GM21619 (cell line): ENCODE data around the gene HGFAC.
"Not testable (repeated sequence)": the region's sequence is repeated elsewhere in the genome, so short reads cannot be mapped to it uniquely, and the experiment has no call there.

Experiments used
- ATAC-seq: cut with Tn5 transposase; IDR thresholded peaks from one replicate; pipeline ENCODE4 v1.9.1; 2021; ENCODE audit not compliant: unreplicated experiment

HGFAC gene

DNA sequence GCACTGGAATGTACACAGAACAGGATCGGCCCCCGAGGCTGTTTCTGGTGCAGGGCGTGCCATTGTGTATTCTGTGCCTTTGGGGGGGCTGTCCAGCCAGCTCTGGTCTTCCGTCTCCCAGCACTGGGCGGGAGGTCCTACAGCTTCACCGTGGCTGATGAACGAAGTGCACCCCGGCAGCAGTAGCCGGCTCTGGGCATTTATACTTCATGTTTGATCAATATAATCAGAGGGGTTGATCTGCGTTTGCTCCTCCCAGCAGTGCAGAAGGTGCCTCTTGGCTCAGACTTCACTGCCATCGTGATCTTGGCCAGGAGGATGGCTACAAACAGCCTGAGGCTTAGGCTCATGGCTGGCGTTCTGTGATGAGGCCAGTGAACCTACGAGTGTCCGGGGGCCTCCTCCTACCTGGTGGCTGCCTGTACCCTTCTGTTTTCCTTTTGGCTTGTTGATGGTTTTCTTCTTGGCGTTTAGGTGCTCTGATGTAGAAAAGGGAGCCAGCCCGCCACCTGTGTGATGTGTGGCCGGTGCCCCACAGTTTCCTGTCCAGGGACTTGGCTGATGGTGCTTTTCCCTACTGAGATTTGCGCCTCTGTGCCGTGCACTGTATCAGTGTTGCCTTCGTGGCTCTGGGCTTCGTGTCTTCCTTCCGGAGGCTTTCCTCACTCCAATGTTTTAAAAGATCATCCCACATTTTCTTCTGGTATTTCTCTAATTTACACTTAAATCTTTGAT, 31.2 kb upstream of the HGFAC start:
- ATAC-seq, result no peak

DNA sequence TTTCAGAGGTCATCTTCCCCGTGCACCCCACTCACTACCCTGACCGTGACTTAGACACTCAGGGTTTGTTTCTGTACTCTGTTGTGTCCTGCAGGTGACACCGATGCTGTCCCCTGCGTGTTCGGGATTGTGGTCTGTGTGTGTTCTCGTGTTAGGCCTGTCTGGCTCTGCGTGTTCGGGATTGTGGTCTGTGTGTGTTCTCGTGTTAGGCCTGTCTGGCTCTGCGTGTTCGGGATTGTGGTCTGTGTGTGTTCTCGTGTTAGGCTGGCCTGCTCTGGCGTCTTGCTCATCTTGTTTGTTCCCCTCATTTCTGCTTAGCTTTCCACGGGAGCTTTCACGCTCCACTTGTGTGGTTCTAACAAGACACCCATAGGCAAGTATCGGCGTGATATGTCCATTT, 30.6 kb upstream of the HGFAC start:
- ATAC-seq, result not testable (repeated sequence)

DNA sequence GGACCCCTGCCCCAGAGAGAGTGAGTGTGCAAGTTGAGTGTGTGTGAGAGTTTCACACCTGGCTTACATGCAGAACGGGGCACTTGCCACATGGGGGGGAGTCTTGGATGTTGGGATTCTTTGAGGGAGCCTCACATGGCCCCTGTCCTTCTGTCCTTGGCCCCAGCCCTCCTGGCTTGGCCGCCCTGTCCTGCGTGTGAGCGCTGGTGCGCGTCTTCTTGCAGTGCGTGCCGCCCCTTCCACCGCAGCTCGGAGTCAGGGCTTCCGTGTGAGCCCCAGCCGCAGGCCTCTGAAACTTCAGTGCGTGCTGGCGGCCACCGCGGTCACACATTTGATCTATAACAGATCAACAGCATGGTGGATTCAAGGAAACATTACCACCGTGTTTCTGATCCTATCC, 30.1 kb upstream of the HGFAC start:
- no peak for ATAC-seq

DNA sequence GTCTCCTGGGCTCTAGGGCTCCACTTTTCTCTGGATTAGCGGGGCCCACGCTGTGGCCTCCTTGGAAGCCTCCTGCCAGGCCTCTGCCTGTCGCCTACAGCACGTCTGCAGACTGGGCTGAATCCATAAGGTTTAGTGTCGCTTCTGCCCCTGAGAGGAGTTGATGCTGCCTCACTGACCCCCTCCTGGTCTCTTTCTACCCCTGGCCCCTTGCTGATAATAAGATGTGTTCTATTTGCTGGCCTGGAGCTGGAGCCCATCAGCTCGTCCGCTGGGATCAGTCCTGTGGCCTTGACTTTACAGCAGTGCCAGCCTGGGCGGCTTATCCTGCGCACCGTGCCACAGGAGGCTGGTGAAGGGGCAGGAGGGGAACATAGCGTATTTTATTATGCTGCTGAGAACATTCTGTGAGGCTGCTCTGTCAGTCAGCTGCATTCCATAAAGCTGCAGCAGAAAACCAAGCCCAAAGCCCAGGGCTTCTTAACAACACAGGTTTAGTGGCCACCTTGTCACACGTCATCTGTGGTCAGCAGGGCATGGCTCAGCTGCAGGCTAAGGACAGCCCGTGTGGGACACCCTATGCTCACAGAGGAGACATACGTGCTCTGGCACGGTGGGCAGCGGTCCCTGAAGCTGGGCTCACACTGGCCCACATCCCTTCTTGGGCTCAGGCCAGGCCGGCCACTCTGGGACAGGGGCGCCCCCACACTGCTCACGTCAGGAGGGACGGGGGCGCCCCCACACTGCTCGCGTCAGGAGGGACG, 29.3 kb upstream of the HGFAC start:
- no peak for ATAC-seq

DNA sequence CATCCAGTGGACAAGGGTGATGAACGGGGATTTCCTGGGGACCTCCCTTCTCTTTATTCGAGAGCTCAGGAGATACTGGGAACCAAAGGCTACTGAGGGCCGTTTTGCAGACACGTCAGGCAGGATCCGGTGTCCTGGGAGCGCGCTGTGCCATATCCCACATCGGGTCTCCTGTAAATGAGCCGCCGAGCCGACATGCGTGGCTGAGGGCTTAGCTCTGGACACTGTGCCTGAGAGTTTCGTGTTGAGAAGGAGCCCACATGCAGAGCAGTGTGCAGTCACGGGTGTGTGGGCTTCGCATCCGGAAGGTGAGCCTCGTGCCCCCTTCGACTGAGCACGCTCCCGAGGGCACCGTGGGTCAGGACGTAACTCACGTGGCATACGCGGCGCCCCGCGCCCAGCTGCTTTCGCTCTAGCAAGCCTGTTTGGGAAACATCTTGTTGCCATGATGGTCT, 28.5 kb upstream of the HGFAC start:
- ATAC-seq, result no peak

DNA sequence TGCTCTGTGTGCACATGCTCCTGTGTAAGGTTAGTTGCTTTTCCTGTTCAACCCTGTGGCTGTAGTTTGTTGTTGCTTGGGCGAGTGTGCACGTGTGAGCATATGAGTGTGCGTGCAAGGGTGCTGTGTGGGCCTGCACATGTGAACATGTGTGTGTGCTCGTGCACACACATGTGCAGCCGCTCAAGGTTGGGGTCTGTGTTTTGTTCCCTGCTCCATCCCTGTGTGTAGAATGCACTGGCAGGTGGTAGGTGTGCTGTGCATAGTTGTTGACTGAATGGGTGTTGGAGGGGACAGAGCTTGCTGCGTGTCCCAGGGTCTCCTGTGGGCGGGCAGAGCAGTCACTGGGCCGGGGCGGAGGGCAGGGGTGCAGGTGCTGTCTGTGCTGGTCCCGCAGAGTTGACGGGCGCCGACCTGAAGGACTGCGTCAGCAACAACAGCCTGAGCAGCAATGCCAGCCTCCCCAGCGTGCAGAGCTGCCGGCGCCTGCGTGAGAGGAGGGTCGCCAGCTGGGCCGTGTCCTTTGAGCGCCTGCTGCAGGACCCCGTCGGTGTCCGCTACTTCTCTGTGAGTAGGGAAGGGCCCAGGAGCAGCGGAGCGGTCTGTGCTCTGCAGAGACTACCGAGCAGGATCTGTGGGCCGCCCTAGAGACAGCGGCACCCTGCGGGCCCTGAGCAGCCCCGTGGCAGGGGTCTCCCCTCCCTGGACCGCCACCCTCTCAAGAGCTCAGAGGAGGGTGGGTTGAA, 27.9 kb upstream of the HGFAC start:
- ATAC-seq, result no peak

DNA sequence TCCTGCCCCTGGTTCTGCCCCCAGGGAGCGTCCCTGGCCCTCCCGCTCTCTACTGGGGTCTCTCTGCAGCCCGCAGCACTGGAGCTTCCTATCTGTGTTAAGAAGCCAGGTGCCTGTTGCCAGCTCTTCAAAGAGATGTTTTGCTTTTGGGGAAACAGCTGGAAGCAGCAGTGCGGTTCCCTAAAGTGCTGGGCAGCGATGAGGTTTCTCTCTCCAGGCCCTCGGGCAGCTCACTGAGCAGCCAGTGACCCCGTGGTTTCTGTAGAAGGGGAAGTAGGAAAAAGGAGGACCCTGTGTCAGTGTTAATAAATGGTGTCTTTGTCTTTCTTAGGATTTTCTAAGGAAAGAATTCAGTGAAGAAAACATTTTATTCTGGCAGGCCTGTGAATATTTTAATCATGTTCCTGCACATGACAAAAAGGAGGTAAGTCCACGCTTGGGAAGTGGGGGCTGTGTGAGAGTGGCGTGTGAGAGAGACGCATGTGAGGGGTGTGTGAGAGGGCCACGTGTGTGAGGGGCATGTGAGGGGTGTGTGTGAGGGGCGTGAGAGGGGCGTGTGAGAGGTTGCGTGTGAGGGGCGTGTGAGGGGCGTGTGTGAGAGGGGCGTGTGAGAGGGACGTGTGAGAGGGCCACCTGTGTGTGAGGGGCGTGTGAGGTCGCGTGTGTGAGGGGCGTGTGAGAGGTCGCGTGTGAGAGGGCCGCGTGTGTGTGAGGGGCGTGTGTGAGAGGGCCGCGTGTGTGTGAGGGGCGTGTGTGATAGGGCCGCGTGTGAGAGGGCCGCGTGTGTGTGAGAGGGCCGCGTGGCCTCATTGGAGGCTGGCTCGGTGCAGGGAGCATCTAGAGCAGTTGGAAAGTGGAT, 27.1 kb upstream of the HGFAC start:
- ATAC-seq, result no peak

DNA sequence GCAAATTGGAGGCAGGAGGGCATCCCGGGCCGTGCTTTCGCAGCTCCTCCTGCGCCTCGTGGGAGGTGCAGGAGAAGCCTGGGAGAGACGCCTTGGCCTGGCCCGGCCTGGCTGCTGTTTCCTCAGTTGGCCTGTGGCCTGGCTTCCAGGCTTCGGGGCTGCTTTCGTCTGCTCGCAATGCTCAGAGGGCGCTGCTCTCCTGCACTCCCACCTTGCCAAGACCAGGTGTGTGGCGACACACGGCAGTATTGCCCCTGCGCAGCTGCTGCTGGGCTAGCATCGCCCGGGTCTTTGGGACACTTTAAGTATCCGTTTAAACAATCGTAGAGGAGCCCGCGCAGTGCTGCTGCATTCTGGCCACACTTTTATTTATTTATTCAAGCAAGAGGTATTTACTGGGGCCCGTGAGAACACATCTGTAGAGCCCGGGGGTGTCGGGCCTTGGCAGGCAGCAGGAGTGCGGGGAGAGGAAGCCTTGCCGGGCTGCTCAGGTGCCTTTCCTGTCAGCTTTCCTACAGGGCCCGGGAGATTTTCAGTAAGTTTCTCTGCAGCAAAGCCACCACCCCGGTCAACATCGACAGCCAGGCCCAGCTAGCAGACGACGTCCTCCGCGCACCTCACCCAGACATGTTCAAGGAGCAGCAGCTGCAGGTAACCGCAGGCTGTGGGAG, 26.2 kb upstream of the HGFAC start:
- no peak for ATAC-seq

DNA sequence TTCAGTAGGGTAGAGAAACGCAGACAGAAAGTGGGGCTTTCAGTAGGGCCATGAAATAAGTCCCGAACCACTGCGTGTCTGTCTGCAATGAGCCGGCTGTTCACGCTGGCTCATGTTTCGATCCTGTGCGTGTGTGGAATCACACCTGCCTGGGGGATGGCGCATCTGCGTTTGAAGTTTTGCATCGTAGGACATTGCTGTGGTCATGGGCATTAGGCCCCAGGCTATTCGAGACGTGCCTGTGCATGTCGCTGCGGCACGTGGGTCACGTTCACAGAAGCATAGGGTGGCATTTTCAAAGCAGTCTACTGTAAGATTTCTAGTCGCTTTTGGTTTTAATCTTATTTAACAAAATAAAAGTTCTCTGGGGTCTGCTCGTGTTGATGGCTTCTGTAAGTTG, 25.5 kb upstream of the HGFAC start:
- ATAC-seq, result no peak

DNA sequence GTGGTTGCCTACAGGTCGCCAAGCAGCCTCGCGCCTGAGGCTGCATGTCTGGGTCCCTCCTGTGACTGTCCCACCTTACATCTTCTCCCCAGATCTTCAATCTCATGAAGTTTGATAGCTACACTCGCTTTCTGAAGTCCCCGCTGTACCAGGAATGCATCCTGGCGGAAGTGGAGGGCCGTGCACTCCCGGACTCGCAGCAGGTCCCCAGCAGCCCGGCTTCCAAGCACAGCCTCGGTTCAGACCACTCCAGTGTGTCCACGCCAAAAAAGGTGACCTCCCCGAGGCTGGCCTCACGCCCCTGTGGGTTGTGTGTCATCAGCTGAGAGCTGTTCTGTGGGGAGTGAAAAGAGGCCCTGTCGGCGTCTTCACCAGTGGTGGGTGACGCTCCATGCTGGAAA, 24.9 kb upstream of the HGFAC start:
- no peak for ATAC-seq

DNA sequence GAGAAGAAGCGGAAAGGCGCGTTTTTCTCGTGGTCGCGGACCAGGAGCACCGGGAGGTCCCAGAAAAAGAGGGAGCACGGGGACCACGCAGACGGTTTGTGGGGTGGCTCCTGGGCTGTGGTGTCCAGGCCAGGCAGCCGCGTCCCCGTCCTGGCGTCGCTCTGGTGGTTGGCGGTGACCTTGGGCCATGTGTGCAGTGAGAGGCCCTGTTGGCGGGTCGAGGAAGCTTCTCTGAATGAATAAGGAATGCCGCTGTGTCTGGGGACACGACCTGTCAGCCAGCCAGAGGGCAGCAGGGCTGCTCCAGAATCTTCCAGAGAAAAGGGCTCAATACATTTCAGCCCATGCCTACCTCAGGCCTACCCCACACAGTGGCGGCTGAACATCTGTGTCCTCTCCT, 24.3 kb upstream of the HGFAC start:
- ATAC-seq, result no peak

DNA sequence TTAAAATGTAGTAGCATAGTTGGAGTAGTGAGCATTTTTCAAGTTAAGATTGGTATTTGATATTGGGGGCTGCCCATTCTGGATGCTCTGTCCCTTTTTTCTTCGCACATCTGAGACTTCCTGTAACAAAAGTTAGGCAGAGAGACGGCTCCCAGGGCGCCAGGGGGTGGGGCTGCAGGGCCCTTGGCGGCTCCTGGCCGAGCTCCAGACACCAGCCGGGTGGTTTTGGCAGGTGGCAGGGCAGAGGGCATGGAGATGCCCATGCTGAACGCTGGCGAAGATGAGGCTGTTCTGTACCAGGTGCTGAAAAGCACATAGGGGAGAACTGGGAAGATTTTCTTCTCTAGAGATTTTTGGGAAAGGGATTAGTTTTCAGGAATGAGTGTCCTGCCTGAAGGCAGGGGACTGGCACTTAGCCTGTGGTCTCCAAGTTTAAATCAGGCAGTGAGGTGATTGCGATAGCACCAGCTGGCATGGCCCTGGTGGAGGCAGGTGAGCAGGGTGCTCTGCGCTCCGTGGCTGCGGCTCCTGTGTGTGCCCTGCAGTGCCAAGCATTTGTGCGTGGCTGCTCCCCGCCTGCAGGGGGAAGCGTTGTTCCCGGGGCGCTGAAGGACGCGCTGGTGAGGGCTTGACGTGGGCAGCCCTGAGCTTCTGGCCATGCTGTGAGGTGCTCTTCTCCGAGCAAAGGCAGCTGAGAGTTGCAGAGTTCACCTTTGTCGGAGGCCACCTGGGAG, 23.6 kb upstream of the HGFAC start:
- no peak for ATAC-seq

DNA sequence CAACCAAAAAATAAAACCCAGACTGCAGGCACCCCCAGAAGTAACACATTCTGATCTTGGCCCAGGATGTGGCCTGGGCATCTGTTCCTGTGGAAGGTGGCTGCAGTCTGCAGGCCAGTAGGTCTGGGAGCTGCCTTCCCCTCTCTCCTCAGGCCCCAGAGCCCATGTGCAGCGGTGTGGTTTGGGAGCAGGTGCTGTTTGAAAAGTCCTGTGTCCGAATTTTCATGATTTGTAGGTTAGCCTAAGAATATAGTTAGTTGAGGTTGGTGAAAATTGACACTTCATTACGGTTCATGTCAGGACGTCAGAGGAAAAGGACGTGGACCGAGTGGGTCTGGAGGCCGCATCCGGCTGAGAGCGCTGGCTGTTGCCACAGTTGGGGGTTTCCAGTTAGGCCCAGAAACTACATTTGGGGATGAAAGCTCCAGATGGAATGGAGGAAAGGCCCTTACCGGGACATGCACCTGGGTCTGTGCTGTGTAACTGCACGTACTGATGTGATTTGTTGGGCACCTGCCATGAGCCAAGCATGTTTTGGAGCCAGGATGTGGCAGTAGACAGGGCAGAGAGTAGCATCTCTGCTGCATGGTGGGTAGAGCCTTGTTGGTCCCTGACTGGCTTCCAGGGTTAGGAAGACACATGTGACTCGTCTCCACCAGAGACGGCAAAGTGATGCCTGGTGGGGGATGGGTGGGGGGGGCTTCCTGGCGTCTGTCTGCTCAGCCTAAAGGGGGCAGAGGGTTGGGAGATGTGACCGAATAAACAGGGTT, 21.7 kb upstream of the HGFAC start:
- no peak for ATAC-seq

DNA sequence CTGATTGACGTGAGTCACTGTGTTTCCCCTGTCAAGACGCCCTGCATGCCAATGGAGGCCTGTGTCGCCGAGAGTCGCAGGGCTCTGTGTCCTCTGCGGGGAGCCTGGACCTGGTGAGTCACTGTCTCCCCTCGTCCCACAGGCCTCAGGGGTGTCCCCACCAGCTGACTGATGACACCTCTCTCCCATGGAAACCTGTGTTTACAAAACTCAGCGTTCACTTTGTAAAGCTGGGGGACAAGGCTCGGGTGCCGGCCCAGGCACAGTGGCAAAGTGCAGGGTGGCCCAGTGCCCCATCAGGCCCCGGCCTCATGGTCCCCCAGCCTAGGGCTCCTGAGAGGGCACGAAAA, 21.2 kb upstream of the HGFAC start:
- ATAC-seq, result no peak

DNA sequence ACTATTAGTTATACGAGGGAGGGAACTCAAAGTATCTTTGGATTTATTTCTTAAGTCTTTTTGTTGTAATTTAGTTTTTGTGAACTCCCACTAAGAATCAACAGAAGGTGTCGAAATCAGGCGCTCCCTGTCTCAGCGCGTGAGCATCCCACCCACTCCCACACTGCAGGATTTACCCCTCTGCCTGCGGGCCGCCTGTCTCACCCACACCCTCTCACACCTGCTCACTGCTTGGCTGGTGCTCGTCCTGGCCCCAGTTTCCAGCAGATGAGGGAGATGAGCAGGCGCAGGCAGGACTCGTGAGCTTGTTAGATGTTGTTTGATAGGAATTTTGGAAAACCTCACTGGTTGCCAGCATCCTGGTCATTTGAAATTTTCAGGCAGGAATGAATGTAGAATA, 20.8 kb upstream of the HGFAC start:
- ATAC-seq, result no peak

DNA sequence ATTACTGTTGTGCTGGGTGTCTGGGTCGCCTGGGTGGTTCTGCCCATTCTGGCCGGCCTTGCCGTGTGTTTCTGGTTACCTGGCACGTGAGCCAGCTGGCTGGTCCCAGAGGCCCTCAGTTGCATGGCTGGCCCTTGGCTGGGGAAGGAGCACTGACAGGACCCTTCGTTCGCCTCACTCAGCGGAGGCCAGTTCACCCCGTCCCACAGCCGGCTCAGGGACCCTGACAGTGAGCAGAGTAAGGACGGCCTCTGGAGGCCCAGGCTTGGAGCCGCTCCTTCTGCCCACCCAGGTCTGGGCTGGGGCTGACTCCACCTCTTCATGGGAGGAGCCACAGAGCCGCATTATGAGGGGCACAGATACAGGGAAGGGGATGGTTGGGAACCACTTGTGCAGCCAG, 20.3 kb upstream of the HGFAC start:
- ATAC-seq, result no peak

DNA sequence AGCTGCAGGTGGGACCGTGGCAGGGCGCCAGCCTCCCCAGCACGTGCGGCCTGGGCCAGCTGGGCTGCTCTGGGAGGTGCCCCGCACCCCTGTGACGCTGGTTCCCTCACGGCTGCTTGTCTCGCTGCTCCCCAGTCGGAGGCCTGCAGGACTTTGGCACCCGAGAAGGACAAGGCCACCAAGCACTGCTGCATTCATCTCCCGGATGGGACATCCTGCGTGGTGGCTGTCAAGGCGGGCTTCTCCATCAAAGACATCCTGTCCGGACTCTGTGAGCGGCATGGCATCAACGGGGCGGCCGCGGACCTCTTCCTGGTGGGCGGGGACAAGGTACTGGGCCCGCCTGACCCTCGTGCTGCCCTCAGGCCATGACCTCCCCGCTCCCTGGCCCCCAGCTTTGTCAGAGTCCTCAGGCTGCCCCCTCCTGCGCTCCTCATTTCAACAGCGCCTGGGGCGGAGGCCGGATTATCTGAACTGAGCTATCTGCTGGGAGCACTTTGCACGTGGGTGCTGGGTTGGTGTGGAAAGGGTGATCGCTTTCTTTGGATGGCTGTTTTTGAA, 19.4 kb upstream of the HGFAC start:
- ATAC-seq, result no peak

DNA sequence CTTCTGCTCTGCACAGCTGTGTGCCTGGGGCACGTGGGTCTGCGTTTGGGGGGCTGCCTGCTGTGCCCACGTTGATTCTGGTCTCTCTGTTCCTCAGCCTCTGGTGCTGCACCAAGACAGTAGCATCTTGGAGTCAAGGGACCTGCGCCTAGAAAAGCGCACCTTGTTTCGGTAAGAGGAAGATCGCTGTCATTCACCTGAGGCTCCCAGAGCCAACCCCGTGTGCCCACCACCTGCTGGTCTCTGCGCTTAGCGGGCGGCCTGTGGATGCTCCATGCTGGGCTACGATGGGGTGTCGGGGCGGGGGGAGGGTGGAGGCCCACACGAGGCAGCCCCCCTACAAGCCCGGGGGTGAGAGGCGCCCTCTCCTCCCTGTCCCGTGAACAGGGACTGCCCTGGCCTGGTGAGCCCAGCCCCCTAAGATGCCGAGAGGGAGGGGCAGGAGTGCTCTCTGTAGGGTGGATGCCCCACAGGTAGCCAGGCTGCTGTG, 18.9 kb upstream of the HGFAC start:
- ATAC-seq, result no peak

DNA sequence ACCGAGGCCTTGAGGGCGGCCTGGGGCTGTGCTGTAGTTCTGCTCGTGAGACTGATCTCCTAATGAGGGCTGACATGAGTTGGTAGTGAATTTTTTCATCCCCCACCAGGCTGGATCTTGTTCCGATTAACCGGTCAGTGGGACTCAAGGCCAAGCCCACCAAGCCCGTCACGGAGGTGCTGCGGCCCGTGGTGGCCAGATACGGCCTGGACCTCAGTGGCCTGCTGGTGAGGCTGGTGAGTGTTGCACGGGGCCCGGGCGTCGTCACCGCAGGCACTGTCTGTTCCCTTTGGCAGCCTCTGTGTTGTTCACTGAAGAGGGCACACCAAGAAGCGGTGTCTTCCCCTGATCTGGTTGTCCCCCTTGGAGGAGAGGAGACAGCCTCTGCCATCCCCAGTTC, 18.4 kb upstream of the HGFAC start:
- no peak for ATAC-seq
